IPS-18a (cell line): Measurements from ENCODE around the gene ZBTB46.

Experiments used
- H3K27ac ChIP-seq: one replicate; pipeline ENCODE4 v1.5.1; 2013; ENCODE audit warnings: low read length
- H3K27me3 ChIP-seq: one replicate; pipeline ENCODE4 v1.6.1; 2013; ENCODE audit warnings: mild to moderate bottlenecking, low read length; ENCODE audit not compliant: control insufficient read depth, insufficient read depth
- H3K36me3 ChIP-seq: one replicate; pipeline ENCODE4 v1.6.1; 2013; ENCODE audit warnings: low read depth, low read length; ENCODE audit not compliant: control insufficient read depth
- H3K4me1 ChIP-seq: one replicate; pipeline ENCODE4 v1.6.1; 2013; ENCODE audit warnings: low read depth, low read length; ENCODE audit not compliant: control insufficient read depth
- H3K4me3 ChIP-seq: one replicate; pipeline ENCODE4 v1.5.1; 2013; ENCODE audit warnings: low read length
- H3K9ac ChIP-seq: one replicate; pipeline ENCODE4 v1.6.1; 2013; ENCODE audit warnings: mild to moderate bottlenecking, low read length, moderate library complexity
- H3K9me3 ChIP-seq: one replicate; pipeline ENCODE4 v1.6.1; 2013; ENCODE audit warnings: low read depth, low read length; ENCODE audit not compliant: control insufficient read depth

ZBTB46 gene

GRCh38 chr20:63750807-63751470 is 80.1 kb downstream of the ZBTB46 start:
- no peaks in the 10 kb centered on the region for H3K27me3 ChIP-seq
- no peaks in the 10 kb centered on the region for H3K36me3 ChIP-seq
- H3K27ac ChIP-seq = no peak overlapping the region
- H3K4me3 ChIP-seq = no peak overlapping the region
- no peaks in the 10 kb centered on the region for H3K4me1 ChIP-seq
- no peak overlapping the region for H3K9ac ChIP-seq
- H3K9me3 ChIP-seq = no peaks in the 10 kb centered on the region

- Histone ChIP-seq H3K9me3 (no peaks in the 10 kb centered on the region), H3K4me1 (no peaks in the 10 kb centered on the region), H3K27ac (no peak overlapping the region), H3K9ac (no peak overlapping the region), H3K36me3 (no peaks in the 10 kb centered on the region), H3K27me3 (no peaks in the 10 kb centered on the region), H3K4me3 (no peak overlapping the region)
Measured at GRCh38 chr20:63749597-63750508, 81.2 kb downstream of the ZBTB46 start.

DNA sequence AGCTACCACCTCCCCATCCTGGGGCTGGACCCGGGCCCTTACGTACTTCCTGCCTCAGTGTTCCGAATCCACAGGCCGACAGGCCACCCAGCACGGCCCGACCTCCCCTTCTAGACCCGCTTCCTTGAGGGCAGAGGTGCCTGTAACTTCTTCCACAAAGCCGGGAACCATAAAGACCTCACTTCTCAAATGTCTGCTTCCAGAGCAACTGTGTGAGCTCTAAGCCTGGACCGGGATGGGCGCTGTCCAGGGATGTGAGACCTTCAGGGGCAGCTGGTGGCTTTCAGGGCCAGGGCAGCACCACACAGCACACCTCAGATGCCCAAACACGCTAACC is 82.2 kb downstream of the ZBTB46 start:
- Histone ChIP-seq H3K4me1 (no peaks in the 10 kb centered on the region), H3K27ac (no peak overlapping the region), H3K9me3 (no peaks in the 10 kb centered on the region), H3K36me3 (peaks cover under 1% of the 10 kb centered on the region), H3K27me3 (no peaks in the 10 kb centered on the region), H3K4me3 (no peak overlapping the region), H3K9ac (no peak overlapping the region)

DNA sequence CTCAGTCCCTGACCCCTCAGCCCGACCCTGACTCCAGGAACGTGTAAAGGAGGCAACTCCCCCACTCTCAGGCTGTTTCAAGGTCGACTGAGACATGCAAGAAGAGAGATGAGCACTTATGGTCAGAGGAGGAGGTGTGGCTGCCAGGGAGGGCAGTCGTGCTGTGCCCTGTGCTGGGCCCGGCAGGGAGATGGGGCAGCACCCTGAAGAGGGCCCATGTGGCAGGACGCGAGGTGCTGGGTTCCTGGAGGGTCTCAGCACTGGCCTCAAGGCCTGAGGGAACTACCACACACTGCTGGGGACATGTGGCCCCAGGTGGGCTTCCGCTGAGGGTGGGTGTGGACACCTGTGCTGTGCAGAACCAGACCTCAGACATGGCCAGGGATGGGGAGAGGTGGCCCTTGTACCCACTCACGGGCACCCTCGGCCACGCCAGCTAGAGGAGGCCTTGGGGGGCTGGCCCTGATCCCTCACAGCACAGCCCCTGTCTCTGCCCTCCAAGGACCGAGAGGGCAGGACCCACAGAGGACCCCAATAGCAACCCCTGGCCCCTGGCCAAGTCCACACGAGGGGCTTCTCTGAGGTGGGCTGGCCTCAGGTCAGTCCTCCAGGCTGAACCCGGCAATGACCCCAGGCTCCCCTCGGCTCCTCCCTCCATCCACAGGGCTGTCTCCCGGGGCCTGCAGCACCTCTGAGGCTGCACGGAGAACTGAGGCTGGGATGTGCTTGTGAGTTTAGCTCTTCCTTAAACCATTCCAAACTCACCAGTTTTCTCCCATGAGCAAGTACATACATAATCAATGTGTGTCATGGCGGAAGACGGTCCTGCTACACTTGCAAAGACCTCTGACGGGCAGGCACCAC is 82.8 kb downstream of the ZBTB46 start:
- no peaks in the 10 kb centered on the region for H3K27me3 ChIP-seq
- H3K27ac ChIP-seq = no peak overlapping the region
- no peaks in the 10 kb centered on the region for H3K9me3 ChIP-seq
- H3K4me3 ChIP-seq = no peak overlapping the region
- H3K9ac ChIP-seq = no peak overlapping the region
- H3K4me1 ChIP-seq = no peaks in the 10 kb centered on the region
- H3K36me3 ChIP-seq = peaks cover 5% of the 10 kb centered on the region

DNA sequence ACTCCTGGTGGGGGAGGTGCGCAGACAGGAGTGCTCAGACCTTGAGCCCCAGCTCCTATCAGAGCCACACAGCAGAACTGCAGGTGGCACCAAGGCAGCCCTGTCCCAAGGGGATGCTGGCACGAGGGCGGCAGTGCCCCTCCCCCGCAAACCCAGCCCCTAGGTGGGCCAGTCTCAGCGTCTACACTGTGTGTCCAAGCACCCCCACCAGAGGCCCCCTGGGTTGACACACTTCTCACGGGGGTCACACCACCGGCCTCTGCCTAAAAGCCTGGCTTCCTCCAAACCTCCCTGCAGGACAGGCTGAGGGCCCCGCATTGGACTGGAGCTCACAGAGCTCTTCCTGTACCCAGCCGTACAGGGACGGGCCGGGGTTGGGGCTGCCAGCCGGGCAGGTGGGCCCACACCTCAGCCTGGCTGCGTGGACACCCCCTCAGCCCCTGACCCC is 83.4 kb downstream of the ZBTB46 start:
- Histone ChIP-seq H3K36me3 (peaks cover 5% of the 10 kb centered on the region), H3K9ac (no peak overlapping the region), H3K27me3 (no peaks in the 10 kb centered on the region), H3K9me3 (no peaks in the 10 kb centered on the region), H3K4me1 (no peaks in the 10 kb centered on the region), H3K27ac (no peak overlapping the region), H3K4me3 (no peak overlapping the region)

- H3K4me3 ChIP-seq = no peak overlapping the region
- H3K27ac ChIP-seq = no peak overlapping the region
- no peaks in the 10 kb centered on the region for H3K4me1 ChIP-seq
- H3K9me3 ChIP-seq = no peaks in the 10 kb centered on the region
- H3K36me3 ChIP-seq = peaks cover 5% of the 10 kb centered on the region
- no peaks in the 10 kb centered on the region for H3K27me3 ChIP-seq
- no peak overlapping the region for H3K9ac ChIP-seq
Measured at GRCh38 chr20:63746751-63747315, 84.2 kb downstream of the ZBTB46 start.

DNA sequence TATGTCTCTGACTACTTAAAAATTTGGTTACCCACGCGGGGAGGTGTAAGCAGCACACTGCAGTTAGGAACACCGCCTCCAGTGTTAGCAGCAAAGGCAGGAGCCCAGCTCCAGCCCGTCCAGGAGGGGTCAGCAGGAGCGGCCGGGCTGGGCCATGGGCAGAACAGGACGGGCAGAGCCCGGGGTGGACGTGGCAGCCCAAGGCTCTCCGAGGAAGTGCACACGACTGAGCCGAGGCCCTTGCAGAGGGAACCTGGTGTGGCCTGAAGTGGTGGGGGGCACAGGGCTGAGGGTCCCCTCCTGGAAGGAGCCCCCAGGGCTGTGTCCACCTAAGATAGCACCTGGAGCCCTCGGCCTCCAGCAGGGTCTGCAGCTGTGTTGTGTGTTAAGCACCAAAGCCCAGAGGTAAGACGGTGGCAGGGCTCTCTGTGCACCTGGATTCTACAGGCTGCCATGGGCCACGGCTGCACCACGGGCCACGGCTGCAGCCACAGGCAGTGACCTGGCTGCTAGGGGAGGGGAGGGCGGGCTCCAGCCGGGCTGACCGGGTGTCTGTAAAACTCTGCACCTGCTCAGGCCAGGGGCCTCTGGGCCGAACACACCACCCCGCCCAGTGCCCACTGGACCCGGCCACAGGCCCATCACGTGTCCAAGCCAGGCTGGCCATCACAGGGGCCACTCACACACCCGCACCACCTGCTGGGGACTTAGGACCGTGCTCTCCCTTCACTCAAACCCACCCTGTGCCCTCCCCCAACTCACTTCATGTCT is 84.9 kb downstream of the ZBTB46 start:
- Histone ChIP-seq H3K9me3 (no peaks in the 10 kb centered on the region), H3K4me3 (no peak overlapping the region), H3K27me3 (no peaks in the 10 kb centered on the region), H3K9ac (no peak overlapping the region), H3K36me3 (peaks cover 5% of the 10 kb centered on the region), H3K27ac (no peak overlapping the region), H3K4me1 (peaks cover 3% of the 10 kb centered on the region)

DNA sequence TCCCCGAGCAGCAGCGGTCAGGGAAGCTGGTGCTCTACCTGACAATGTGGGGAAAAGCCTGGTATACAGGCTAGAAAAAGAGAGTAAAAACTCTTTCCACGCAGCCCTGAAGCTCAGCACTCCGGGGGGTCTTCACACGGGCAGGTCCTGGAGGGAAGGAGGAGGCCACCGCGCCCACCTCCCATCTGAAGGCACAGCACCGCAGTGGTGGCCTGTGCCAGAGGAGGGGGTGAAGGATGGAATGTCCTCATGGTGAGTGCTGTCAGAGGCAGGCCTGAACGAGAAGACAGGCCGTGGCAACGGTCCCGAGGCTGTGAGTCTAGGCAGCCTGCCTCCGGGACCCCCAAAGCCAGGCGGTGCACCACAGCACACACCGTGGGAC is 85.6 kb downstream of the ZBTB46 start:
- Histone ChIP-seq H3K4me3 (no peak overlapping the region), H3K9me3 (no peaks in the 10 kb centered on the region), H3K36me3 (peaks cover 5% of the 10 kb centered on the region), H3K9ac (no peak overlapping the region), H3K27ac (no peak overlapping the region), H3K4me1 (peaks cover 4% of the 10 kb centered on the region), H3K27me3 (no peaks in the 10 kb centered on the region)

- Histone ChIP-seq H3K9me3 (no peaks in the 10 kb centered on the region), H3K36me3 (peaks cover 5% of the 10 kb centered on the region), H3K27me3 (no peaks in the 10 kb centered on the region), H3K4me3 (no peak overlapping the region), H3K4me1 (peaks cover 4% of the 10 kb centered on the region), H3K9ac (no peak overlapping the region), H3K27ac (no peak overlapping the region)
Measured at GRCh38 chr20:63744574-63745423, 86.3 kb downstream of the ZBTB46 start.

GRCh38 chr20:63744158-63744557 is 86.9 kb downstream of the ZBTB46 start:
- no peak overlapping the region for H3K9ac ChIP-seq
- H3K4me3 ChIP-seq = no peak overlapping the region
- peaks cover 4% of the 10 kb centered on the region for H3K4me1 ChIP-seq
- peaks cover 5% of the 10 kb centered on the region for H3K36me3 ChIP-seq
- H3K27me3 ChIP-seq = no peaks in the 10 kb centered on the region
- no peak overlapping the region for H3K27ac ChIP-seq
- H3K9me3 ChIP-seq = no peaks in the 10 kb centered on the region
